Prostate gland (tissue), 2 donors: ENCODE results near the gene RBM19.

Source experiments
- POLR2A ChIP-seq: fragments of 450-650 bp; IDR thresholded peaks from one replicate; pipeline ENCODE4 v1.6.1; 2016; ENCODE audit warnings: antibody characterized with exemption, mild to moderate bottlenecking
- POLR2AphosphoS5 ChIP-seq: sonication (generic); formaldehyde crosslinking; IDR thresholded peaks from one replicate; pipeline ENCODE4 v1.6.1; 2017; ENCODE audit warnings: antibody characterized with exemption
- TF ChIP-seq, protein P1 (sequence below), 4 experiments: fragments of 200-600 bp in 2 of 4; fragments of 450-650 bp in 2 of 4; sonication (generic) in 2 of 4; IDR thresholded peaks; 1 replicate in 3 of 4; 2 replicates in 1 of 4; pipeline ENCODE4 v1.5.1; 2016 to 2019; ENCODE audit warnings: antibody characterized with exemption in 4 of 4, mild to moderate bottlenecking in 2 of 4, moderate library complexity in 2 of 4

DNA sequence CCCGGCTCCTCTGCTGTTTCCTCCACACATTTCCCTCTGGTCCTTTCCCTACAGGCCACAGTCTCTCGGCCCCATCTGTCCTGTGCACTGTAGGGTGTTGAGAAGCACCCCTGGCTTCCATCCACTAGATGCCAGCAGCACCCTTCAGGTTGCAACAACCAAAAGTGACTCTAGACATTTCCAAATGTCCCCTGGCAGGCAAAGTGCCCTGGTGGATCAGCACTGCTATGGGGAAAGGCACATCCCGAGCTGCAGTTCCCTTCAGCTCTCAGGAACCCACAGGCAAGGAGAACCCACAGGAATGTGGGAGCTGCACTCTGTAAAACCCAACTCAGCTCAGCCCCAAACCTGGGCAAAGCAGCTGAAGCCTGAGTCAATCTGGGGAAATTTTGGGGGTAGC, 77.0 kb downstream of the RBM19 start:
- TF ChIP-seq POLR2A = no peak
- TF ChIP-seq, protein P1, sequence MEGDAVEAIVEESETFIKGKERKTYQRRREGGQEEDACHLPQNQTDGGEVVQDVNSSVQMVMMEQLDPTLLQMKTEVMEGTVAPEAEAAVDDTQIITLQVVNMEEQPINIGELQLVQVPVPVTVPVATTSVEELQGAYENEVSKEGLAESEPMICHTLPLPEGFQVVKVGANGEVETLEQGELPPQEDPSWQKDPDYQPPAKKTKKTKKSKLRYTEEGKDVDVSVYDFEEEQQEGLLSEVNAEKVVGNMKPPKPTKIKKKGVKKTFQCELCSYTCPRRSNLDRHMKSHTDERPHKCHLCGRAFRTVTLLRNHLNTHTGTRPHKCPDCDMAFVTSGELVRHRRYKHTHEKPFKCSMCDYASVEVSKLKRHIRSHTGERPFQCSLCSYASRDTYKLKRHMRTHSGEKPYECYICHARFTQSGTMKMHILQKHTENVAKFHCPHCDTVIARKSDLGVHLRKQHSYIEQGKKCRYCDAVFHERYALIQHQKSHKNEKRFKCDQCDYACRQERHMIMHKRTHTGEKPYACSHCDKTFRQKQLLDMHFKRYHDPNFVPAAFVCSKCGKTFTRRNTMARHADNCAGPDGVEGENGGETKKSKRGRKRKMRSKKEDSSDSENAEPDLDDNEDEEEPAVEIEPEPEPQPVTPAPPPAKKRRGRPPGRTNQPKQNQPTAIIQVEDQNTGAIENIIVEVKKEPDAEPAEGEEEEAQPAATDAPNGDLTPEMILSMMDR (IDR thresholded peaks at IDR 0.05) = peak in 2 of 4 experiments; percentile 6 to 18
- TF ChIP-seq POLR2AphosphoS5 = no peak
